Activated CD4-positive, CD25-positive, alpha-beta regulatory T cell treated with anti-CD3 and anti-CD28 coated beads, Interleukin-2, amount 50 U/mL, for 24 hours (primary cell): Measurements from ENCODE around the gene WARS2.
"Not testable (repeated sequence)": the region's sequence is repeated elsewhere in the genome, so short reads cannot be mapped to it uniquely, and the experiment has no call there.

ENCODE experiments used
- ATAC-seq, 2 donors: fragments of 150-1000 bp; cut with Tn5 transposase; one replicate each; pipeline ENCODE4 v1.10.0; 2021; ENCODE audit warnings: mild to moderate bottlenecking in 1 of 2, moderate library complexity in 1 of 2

Gene WARS2

DNA sequence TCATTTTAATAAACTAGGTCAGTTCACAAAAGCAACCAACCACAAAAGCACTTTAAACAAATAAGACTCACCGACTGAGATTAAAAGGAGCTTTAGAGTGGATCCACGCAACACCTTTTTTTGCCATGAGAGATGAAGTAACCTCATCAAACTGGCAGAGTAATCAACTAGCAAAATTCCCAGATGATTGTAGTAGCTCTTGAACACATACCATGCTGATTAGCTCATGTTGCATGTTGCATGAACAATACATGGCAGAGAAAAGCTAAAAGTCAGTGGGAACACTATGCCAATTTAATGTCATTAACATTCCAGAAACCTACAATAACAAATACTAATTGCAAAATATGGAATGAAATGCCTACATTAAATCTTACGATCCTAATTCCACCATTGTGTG lies 4.1 kb downstream of the WARS2 start:
- no peak for ATAC-seq

DNA sequence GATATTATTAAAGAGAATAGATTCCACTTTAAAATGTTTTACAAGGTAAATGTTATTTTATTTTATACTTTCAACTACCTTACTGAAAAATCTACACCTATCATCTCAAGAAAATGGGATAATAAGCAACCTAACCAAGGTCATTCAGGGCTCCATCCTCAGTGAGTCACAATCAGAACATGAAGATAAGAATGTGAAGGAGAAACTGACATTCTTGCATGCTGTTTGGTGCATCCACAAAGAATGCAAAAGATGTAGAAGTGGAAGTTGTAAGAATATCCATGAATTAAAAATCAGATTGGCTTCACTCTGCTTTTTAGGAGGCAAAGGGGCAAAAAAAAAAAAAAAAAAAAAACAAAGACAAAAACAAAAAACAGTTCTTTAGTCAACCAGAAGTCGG lies 6.5 kb downstream of the WARS2 start:
- ATAC-seq, result no peak

DNA sequence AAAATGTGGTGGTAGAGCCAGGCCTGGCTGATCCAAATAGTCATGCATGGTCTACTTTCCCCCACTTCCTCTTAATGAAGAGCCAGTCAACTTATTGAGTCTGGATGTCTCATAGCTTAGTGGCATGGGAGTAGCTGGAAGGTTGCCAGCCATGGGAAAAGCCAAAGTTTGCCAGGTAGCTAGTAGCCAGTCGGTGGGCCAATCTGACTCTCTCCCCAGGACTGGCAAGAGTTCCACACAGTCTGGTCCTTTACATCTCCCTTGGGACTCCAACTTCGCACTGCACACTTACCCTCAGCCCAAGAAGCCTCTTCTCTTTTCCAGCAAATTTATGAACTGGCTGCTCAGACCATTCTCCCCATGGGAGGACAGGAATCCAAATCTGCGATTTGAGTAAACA lies 8.3 kb downstream of the WARS2 start:
- ATAC-seq, result no peak

DNA sequence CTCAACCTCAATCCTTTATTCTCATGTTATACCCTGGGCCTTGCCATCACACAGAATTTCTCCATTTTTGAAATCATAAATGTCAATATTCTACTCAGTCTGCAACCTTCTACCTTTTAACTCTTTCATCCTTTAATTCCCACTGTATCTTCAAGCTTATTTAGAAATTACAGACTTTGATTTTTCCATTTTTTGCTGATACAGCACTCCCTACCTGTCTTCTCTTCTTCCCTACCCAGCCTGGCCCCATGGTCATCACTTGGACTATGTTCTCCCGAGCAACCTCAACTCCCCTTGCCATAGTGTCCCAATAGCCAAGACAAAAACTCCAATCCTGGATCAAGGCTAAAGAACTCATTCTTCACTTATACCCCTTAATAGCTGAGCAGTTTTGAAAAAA lies 14.6 kb downstream of the WARS2 start:
- ATAC-seq, result no peak

DNA sequence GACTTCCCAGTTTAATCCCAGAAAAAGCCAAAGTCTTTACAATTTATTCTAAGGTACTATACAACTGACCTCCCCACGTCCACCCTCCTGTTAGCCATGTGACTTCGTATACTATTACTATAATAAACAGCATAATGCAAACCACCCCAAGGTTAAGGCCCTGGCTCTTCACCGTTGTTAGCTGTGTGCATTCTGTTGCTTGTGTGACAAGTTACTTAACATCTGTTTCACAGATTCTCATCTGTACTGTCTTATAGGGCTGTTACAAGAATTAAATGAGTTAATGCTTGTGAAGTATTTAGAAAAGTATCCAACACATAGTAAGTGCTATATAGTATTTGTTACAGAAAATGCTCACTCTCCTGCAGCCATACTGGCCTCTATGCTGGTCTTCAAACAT lies 15.7 kb downstream of the WARS2 start:
- ATAC-seq, result no peak

DNA sequence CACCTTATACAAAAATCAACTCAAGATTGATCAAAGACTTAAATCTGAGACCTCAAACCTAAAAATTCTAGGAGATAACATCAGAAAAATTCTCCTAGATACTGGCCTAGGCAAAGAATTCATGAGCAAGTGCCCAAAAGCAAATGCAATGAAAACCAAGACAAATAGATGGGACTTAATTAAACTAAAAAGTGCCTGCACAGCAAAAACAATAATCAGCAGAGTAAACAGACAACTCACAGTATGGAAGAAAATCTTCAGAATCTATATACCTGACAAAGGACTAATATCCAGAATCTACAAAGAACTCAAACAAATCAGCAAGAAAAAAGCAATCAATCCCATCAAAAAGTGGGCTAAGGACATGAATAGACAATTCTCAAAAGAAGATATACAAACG lies 18.6 kb downstream of the WARS2 start:
- ATAC-seq, result not testable (repeated sequence)

DNA sequence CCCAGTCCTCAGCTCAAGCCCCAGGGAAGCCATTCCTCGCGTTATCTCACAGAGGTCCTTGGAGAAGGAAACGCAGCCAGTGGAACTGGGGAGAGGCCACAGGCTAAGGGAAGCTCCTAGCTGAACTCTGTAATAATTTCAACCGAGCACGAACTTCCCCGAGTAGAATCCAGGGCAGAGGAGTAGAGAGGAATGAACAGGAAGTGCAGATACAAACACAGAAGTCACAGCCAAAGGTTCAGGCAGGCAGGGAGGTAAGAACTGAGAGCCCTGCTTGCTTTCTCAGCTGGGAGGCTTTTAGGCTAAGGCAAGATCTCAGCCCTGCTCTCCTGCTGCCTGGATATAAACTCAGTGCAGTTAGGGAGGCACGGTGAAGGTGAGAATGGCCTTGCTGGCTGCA lies 23.7 kb downstream of the WARS2 start:
- no peak for ATAC-seq

DNA sequence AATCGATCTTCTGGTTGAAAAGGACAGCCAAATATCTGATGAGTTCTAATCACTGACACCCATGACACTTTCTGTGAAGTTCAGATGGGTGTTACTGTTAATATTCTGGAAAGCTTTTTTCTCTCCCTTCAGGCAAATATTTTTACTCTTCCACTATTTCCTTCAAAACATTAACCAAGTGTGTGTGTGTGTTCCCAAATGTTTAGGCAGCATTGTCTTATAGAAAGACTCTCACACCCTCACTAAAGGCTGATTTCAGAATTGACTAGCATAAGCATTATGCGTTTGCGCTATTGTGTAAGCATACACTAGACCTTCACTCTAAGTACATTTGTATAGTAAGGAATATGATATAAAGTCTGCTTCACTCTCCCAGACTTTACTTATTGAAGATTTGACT lies 24.7 kb downstream of the WARS2 start:
- no peak for ATAC-seq

DNA sequence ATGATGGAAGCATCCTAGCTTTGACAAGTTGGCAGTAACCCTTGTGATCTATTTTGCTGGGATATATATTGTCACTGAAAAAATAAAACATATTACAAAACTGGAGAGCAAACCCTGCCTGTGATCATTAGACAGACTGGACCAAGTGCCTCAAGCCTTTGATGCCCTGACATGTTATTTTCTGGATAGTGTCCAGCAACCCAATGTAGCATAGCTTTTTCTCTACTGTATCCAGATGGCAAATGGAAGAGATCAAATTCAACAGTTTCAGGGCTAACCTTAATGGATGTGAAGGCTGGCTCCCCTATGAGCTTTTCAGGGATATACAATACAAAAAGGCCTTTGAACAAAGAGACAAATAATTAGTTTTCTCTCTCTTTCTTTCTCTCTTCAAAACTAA lies 25.1 kb downstream of the WARS2 start:
- no peak for ATAC-seq

DNA sequence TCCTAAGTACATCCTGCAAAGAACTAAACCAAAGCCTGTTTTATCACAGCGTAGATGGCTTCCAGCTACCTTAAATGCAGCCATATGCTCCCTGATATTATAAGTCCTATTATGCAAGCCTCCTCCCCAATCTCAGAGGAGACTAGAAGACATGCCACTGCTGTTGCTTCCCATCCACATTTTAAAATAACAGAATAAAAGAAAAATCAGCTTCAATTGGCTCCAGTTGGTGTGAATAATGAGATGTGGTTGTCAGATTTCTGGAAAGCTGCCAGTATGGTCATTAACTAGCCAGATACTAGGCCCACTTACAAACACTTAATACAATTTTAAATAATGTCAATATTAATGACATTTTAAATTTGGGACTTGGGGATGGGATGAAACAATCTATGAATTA lies 25.7 kb downstream of the WARS2 start:
- no peak for ATAC-seq

DNA sequence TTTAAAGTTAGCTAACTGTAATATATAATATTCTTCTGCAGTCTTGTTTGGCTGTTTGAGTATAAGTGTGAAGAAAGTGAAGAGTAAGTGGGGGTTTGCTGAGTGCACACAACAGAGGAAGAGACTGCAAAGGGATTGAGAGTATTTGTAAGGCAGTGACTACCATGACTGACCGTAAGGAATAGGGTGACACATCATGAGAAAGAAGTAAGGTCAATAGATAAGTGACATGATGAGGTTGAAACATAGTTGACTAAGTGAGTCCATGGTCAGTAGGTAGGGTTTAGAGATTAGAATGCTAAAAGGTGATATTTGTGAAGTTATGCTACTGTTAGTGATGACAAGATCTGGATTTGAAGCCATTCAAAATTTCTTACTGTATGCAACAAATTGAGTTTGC lies 27.7 kb downstream of the WARS2 start:
- no peak for ATAC-seq

DNA sequence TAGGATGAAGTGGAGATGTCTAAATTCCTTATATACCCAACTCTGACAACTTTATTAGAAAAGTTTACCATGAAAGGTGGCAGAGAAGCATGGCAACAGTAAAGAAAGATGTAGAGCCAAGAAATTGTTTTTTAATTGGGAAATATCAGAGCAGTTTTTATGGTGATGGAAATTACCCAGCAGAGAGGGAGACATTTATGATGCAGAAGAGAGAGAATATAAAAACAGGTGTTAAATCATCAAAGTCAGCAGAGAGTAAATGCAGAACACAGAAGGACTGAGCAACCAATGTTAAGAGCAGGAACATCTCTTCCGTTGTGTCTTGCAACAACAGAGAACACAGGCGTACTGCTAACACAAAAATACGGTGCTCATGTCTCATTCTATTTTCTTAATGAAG lies 28.2 kb downstream of the WARS2 start:
- ATAC-seq, result no peak

DNA sequence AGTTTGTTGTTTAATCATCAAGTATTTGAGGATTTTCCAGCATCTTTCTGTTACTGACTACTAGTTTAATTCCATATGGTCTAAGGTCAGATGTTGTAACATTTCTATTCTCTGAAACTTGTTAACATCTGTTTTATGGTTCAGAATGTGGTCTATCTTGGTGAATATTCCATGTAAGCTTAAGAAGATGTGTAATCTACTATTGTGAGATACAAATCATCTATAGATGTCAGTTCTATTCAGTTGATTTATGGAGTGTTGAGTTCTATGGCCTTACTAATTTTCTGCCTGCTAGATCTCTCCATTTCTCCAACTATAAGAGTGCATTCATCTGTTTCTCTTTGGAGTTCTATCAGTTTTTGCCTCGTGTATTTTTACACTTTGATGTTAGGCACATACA lies 31.5 kb downstream of the WARS2 start:
- no peak for ATAC-seq

DNA sequence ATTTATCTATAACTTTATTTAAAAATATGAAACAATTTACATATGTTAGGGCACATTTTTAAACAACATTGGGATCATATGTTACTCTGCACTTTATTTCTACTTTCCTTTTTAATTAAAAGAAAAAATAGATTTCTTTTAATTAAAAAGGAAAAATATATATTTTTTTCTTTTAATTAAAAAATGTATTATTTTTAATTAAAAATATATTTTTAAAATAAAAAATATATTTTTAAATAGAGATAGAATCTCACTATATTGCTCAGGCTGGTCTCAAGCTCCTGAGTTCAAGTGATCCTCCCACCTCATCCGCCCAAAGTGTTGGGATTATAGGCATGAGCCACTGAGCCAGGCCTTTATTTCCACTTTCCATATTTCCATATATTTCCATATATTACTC lies 36.7 kb downstream of the WARS2 start:
- ATAC-seq, result no peak

DNA sequence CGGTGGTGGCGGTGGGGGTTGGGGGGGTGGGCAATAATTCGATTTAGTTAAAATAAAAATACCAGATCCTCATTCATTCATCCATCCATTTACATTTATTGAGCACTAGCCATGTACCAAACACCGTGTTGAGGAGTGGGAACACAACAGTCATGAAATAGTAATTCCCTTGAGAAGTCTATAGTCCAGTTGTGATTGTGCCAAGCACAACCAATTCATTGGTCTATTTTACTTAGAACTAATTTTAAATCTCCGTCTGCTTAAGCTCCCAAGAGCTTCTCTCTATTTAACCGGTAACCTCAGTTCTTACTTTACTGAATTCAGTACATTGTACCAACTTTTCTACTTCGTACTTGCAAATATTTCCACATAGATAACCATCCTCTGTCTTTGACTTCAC lies 38.4 kb downstream of the WARS2 start:
- no peak for ATAC-seq

DNA sequence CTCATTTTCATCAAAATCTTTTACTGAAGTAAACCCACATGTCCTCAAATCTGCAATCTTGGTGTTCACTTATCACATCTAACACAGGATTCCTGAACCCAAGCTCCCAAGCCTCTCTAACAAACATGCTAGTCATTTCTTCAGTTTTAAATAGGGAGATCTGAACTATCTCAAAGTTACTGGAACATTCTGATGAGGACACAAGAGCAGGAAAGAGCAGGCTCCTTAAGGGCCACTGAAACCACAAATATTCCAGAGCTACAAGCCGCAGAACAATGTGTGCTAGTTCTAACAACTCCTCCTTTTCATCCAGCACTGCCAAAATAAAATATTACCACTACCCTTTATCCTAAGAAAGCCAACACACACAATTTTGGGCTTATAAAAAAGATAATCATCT lies 38.9 kb downstream of the WARS2 start:
- no peak for ATAC-seq

DNA sequence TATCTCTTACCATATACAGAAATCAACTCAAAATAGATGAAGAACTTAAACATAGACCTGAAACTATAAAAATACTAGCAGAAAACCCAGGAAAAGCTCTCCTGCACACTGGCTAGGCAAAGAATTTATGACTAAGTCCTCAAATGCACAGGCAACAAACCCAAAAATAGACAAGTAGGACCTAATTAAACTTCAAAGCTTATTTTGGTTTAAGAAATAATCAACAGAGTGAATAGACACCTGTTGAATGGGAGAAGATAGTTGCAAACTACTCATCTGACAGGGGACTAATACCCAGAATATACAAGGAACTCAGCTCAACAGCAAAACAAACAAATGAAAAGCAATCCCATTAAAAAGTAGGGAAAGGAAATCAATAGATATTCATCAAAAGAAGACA lies 40.7 kb downstream of the WARS2 start:
- ATAC-seq, result no peak

DNA sequence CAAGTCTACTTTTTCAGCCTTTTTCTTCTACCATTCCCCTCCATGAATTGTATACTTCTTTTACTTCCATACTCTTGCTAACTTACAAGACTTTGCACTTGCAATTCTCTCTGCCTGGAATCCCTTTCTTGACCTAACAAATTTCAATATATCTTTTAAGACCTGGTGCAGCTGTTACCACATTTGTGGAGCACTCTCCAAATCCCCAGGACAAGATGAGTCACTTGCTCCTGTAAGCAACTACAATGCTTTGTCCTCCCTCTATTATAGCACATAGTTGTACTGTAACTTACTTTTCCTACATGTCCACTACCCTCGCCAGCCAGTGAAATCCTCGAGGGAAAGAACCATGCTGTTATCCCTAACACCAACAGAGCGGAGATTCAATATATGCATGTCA lies 43.1 kb downstream of the WARS2 start:
- ATAC-seq, result no peak

DNA sequence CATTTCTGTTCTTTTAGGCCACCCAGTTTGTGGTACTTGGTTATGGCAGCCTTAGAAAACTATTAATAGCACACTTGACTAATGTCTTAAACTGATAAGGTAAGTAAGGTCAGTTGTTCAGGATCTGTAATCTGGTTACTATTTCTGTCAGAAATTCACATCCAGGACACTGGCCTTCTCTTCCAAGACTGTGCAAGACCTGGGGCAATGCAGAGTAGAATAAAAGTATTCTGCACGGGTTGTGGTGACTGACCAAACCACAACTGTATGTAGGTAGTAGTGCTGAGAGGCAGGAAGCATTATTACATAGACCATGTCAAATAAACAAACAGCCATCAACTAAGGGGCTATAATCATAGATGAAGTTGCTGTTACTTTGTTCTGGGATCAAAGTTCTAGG lies 46.7 kb downstream of the WARS2 start:
- no peak for ATAC-seq

DNA sequence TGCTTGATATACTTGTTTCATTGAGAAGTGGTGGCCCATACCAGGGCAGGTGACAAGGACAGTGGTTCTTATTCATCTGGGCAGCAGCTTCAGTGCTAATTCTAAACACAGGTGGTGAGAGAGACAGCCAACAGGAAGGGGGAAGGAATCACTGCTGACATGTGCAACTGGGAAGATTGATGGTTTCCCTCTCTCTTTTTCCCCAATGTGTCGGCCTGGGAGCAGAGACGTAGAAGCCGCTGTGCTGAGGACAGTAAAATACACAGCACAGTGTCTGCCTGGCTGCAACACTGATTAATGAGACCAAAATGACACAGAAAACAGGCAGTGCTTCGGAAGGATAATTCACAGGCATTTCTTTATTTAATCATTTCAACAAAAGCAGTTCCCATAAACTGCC lies 48.8 kb downstream of the WARS2 start:
- ATAC-seq, result no peak

DNA sequence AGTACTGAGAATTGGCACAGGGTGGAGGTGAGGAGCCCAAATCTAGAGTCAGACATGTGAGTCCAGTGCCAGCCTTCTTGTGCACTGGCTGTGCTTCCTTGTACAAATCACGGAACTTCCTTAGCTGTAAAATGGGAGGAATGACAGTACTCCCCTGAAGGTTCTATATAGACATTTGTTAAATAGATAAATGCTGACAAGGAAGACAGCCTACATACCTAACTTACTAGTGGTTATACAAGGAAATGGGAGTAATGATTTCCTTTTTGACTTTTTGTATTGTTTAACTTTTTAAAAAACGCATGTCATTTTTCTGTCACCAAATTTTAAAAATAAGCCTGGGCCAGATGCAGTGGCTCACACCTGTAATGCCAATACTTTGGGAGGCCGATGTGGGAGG lies 50.2 kb downstream of the WARS2 start:
- no peak for ATAC-seq

DNA sequence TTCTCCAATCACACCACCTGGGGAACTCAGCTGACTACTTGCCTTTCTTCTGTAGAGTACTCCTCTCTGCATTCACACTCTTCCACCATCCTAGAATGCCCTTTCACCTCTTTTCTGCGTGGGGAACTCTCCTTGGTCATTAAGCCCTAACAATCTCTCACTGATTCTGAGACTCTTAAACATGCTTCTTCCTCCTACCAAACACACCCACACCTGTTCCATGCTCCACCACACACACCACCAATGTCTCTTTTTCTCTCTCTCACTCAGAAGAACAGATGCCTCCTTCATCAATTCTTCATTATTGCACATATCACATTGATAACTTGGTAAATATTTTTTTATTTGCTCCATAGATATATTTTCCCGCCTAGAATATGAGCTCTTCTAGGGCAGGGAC lies 53.6 kb downstream of the WARS2 start:
- no peak for ATAC-seq

DNA sequence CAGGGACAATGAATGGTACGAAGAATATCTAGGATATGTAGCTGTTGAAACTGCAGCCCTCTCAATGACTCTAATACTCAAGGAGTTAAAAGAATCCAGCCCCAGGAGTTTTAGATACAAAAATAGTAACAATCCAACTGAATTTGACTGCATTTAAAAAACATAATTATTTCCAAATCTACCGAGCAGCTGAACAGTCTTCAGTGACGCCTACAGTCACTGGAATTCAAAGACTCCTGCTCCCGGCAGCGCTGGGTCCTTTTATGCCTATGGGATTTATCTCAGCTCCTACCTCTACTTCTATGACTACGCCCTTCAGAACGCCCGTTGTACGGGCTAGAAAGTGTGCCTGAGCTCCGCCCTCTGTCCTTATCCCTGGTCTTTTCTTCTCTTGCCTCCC lies 55.7 kb downstream of the WARS2 start:
- no peak for ATAC-seq

DNA sequence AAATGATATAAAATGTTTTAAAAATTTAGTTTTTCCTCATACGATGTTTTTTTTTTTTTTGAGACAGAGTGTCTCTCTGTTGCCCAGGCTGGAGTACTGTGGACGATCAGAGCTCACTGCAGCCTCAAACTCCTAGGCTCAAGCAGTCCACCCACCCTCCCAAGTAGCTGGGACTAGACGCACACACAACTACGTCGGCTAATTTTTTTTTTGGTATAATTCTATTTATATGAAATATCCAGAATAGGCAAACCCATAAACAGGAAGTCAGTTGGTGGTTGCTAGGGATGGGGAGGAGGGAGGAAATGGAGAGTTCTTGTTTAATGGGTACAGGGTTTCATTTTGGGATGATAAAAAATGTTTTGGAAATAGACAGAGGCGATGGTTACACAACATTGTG lies 56.5 kb downstream of the WARS2 start:
- ATAC-seq, result no peak

DNA sequence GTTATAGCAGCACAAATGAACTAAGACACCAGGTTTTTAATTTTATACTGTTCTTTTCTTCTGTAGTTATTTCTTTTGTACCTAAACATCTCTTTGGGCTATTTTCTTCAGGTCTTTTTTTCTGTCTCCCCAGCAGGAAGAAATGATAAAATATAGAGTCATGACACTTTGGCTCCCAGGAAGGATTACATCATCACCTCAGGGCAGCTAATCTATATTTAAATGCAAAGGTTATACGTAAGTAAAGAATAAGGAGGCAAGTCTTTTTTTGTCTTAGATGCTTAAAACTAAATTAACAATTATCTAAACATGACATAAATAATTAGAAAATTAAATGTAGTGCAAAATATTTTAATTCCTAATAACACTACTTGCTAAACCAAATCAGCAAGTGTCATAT lies 57.0 kb downstream of the WARS2 start:
- ATAC-seq, result no peak

DNA sequence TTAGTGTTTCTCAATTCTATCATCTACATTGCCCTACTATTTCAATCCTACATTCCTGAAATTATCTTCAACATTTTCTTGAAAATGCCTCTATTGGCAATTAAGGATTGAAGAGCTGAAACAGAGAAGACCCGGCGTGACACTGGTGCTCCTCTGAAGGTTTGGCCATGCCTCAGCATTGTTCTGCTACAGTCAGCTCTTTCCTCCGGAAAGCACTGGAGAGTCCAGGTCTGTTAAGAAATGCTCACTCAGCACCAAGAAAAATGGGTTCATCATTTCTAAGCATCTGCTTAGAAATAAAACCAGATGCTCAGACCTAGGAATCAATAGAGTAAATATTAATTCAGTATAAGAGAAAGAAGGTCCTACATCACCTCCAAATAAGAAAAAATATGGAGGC lies 58.8 kb downstream of the WARS2 start:
- no peak for ATAC-seq
